PC-9 (cell line): ENCODE measurements around the gene EML1. TPM values are rescaled to one million over a fixed set of nuclear protein-coding genes. Genes with fewer than 3 reads are reported as not detected.

Experiments
- BruUV-seq: library from RNA; stranded (reverse); fragments of 400-500 nt; replicated peaks from 2 replicates; lab custom pipeline; 2021; lab: Mats Ljungman, UMichigan
- CTCF ChIA-PET: fragments of 300-600 bp; sonication (Branson Sonifier 250); formaldehyde crosslinking; loops from one replicate; lab custom pipeline; 2022; ENCODE audit warnings: antibody characterized with exemption; lab: Charles Lee
- POLR2A ChIA-PET: fragments of 300-600 bp; sonication (Branson Sonifier 250); formaldehyde crosslinking; loops from one replicate; lab custom pipeline; 2022; ENCODE audit warnings: antibody characterized with exemption; ENCODE audit not compliant: unreplicated experiment; lab: Charles Lee
- DNase-seq, 2 experiments: peaks; one replicate each; pipeline versions ENCODE4 v3.0.0 to v3.0.0-alpha.2; 2015 to 2022; ENCODE audit warnings: mixed read lengths in 1 of 2
- H2AFZ ChIP-seq: fragments of 200-600 bp; sonication (generic); 2 replicates; pipeline ENCODE4 v1.8.1; 2017; ENCODE audit warnings: antibody characterized with exemption
- H3F3A ChIP-seq: fragments of 200-600 bp; sonication (generic); 2 replicates; pipeline ENCODE4 v1.8.1; 2017; ENCODE audit warnings: antibody characterized with exemption, mild to moderate bottlenecking, low read depth; ENCODE audit not compliant: insufficient read depth
- H3K27ac ChIP-seq: fragments of 200-600 bp; sonication (generic); 2 replicates; pipeline ENCODE4 v1.6.1; 2016; ENCODE audit warnings: mixed run types
- H3K27me3 ChIP-seq: fragments of 200-600 bp; sonication (generic); 2 replicates; pipeline ENCODE4 v1.6.1; 2016; ENCODE audit warnings: low read depth, mixed run types; ENCODE audit not compliant: insufficient read depth
- H3K36me3 ChIP-seq: fragments of 200-600 bp; sonication (generic); 2 replicates; pipeline ENCODE4 v1.6.1; 2016; ENCODE audit warnings: low read depth, mixed run types
- H3K4me1 ChIP-seq: fragments of 200-600 bp; sonication (generic); replicated peaks from 2 replicates; pipeline ENCODE4 v1.6.1; 2016; ENCODE audit warnings: mixed run types; ENCODE audit not compliant: insufficient read depth
- H3K4me2 ChIP-seq: fragments of 200-600 bp; sonication (generic); 2 replicates; pipeline ENCODE4 v1.6.1; 2017; ENCODE audit warnings: mixed run types
- H3K4me3 ChIP-seq: fragments of 200-600 bp; sonication (generic); 2 replicates; pipeline ENCODE4 v1.6.1; 2016; ENCODE audit warnings: mixed run types
- H3K79me2 ChIP-seq: fragments of 200-600 bp; sonication (generic); 2 replicates; pipeline ENCODE4 v1.6.1; 2017; ENCODE audit warnings: low read depth, mixed run types
- H3K9me2 ChIP-seq: fragments of 200-600 bp; sonication (generic); 2 replicates; pipeline ENCODE4 v1.8.1; 2017; ENCODE audit warnings: mild to moderate bottlenecking; ENCODE audit not compliant: insufficient read depth
- H3K9me3 ChIP-seq: fragments of 200-600 bp; sonication (generic); 2 replicates; pipeline ENCODE4 v1.8.1; 2016; ENCODE audit warnings: low read depth; ENCODE audit not compliant: insufficient read depth
- H4K20me1 ChIP-seq: fragments of 200-600 bp; sonication (generic); 2 replicates; pipeline ENCODE4 v1.8.1; 2017; ENCODE audit not compliant: insufficient read depth
- CTCF ChIP-seq: fragments of 200-600 bp; sonication (generic); conservative IDR thresholded peaks from 2 replicates; pipeline ENCODE4 v1.6.1; 2017; ENCODE audit warnings: mixed run types, antibody characterized with exemption, mild to moderate bottlenecking, moderate library complexity
- EZH2 ChIP-seq: fragments of 200-600 bp; sonication (generic); IDR thresholded peaks from 2 replicates; pipeline ENCODE4 v1.8.0; 2017; ENCODE audit warnings: antibody characterized with exemption, low read depth
- intact Hi-C: fragments of 100-400 bp; cut with micrococcal nuclease; formaldehyde crosslinking; loops from one replicate; pipeline ENCODE4 v1.10.0; 2022; ENCODE audit not compliant: unreplicated experiment
- total RNA-seq: library from RNA; stranded (reverse); gene quantifications from 2 replicates; pipeline ENCODE4 v1.2.3, GENCODE V29; 2021

Gene EML1
- total RNA-seq, 1 experiment from 2014 or later: 1.8 TPM

GRCh38 chr14:99875836-99876235, 82.6 kb downstream of the EML1 start:
- H3K27ac ChIP-seq: no peak overlapping the region
- no peaks in the 10 kb centered on the region for H3K4me1 ChIP-seq
- no peak for DNase-seq
- BruUV-seq: no TSS peak
- H3K36me3 ChIP-seq: no peaks in the 10 kb centered on the region
- POLR2A ChIA-PET: no interaction called here
- no peaks in the 10 kb centered on the region for H3K9me3 ChIP-seq
- no peak overlapping the region for H3K4me2 ChIP-seq
- intact Hi-C loops: no loop called here
- H3F3A ChIP-seq: no peaks in the 10 kb centered on the region
- CTCF ChIA-PET: no interaction called here
- no peaks in the 10 kb centered on the region for H3K9me2 ChIP-seq
- TF ChIP-seq CTCF: no peak
- no peak for TF ChIP-seq EZH2
- H3K4me3 ChIP-seq: no peak overlapping the region
- no peaks in the 10 kb centered on the region for H3K27me3 ChIP-seq
- H4K20me1 ChIP-seq: no peaks in the 10 kb centered on the region
- no peaks in the 10 kb centered on the region for H3K79me2 ChIP-seq
- H2AFZ ChIP-seq: no peak overlapping the region

- H3K4me1 ChIP-seq: no peaks in the 10 kb centered on the region
- no peak overlapping the region for H3K4me3 ChIP-seq
- H3K4me2 ChIP-seq: no peak overlapping the region
- H3K36me3 ChIP-seq: no peaks in the 10 kb centered on the region
- TF ChIP-seq EZH2 (no peak), CTCF (no peak)
- intact Hi-C loops: no loop called here
- H3F3A ChIP-seq: no peaks in the 10 kb centered on the region
- H3K9me2 ChIP-seq: no peaks in the 10 kb centered on the region
- BruUV-seq: no TSS peak
- no peak for DNase-seq
- no peak overlapping the region for H3K27ac ChIP-seq
- H2AFZ ChIP-seq: no peak overlapping the region
- CTCF ChIA-PET: no interaction called here
- POLR2A ChIA-PET: no interaction called here
- H4K20me1 ChIP-seq: no peaks in the 10 kb centered on the region
- H3K9me3 ChIP-seq: no peaks in the 10 kb centered on the region
- H3K27me3 ChIP-seq: no peaks in the 10 kb centered on the region
- H3K79me2 ChIP-seq: no peaks in the 10 kb centered on the region
Measured at GRCh38 chr14:99876406-99876805, 83.2 kb downstream of the EML1 start.

- no peak overlapping the region for H2AFZ ChIP-seq
- H3K36me3 ChIP-seq: no peaks in the 10 kb centered on the region
- no TSS peak for BruUV-seq
- no peak overlapping the region for H3K4me2 ChIP-seq
- DNase-seq: no peak
- POLR2A ChIA-PET: no interaction called here
- intact Hi-C loops: no loop called here
- TF ChIP-seq CTCF (no peak), EZH2 (no peak)
- H3K27ac ChIP-seq: no peak overlapping the region
- H3F3A ChIP-seq: no peaks in the 10 kb centered on the region
- H4K20me1 ChIP-seq: no peaks in the 10 kb centered on the region
- H3K4me3 ChIP-seq: no peak overlapping the region
- CTCF ChIA-PET: interaction anchor here (0.6 kb wide), 1 partner anchor 114 kb away, joined by 6 read pairs; no protein-coding TSS in a partner anchor
- no peaks in the 10 kb centered on the region for H3K79me2 ChIP-seq
- H3K4me1 ChIP-seq: no peaks in the 10 kb centered on the region
- H3K27me3 ChIP-seq: no peaks in the 10 kb centered on the region
- no peaks in the 10 kb centered on the region for H3K9me3 ChIP-seq
- H3K9me2 ChIP-seq: no peaks in the 10 kb centered on the region
Measured at GRCh38 chr14:99878563-99878962, 85.3 kb downstream of the EML1 start.
